Neural progenitor cell (in vitro differentiated cells): Measurements from ENCODE around the gene MCM8. TPM values are rescaled to one million over a fixed set of nuclear protein-coding genes. Genes with fewer than 3 reads are reported as not detected.

Experiments used
- DNase-seq: peaks from one replicate; pipeline ENCODE4 v3.0.0-alpha.2; 2016; ENCODE audit warnings: low spot score
- H2AFZ ChIP-seq: fragments of 200-600 bp; sonication (generic); replicated peaks from 2 replicates; pipeline ENCODE4 v1.6.1; 2016; ENCODE audit warnings: antibody characterized with exemption
- H3F3A ChIP-seq: fragments of 200-600 bp; sonication (generic); 2 replicates; pipeline ENCODE4 v1.6.1; 2016; ENCODE audit warnings: antibody characterized with exemption, low read depth
- H3K27ac ChIP-seq: fragments of 200-600 bp; sonication (generic); 2 replicates; pipeline ENCODE4 v1.5.1; 2016; ENCODE audit warnings: mild to moderate bottlenecking
- H3K27me3 ChIP-seq: fragments of 200-600 bp; sonication (generic); 2 replicates; pipeline ENCODE4 v1.6.1; 2016; ENCODE audit warnings: mild to moderate bottlenecking, moderate library complexity
- H3K36me3 ChIP-seq: fragments of 200-600 bp; sonication (generic); 2 replicates; pipeline ENCODE4 v1.5.1; 2016
- H3K4me1 ChIP-seq: fragments of 200-600 bp; sonication (generic); 2 replicates; pipeline ENCODE4 v1.6.1; 2016; ENCODE audit warnings: mixed run types
- H3K4me2 ChIP-seq: fragments of 200-600 bp; sonication (generic); 2 replicates; pipeline ENCODE4 v1.6.1; 2016
- H3K4me3 ChIP-seq: fragments of 200-600 bp; sonication (generic); 2 replicates; pipeline ENCODE4 v1.5.1; 2016
- H3K79me2 ChIP-seq: fragments of 200-600 bp; sonication (generic); 2 replicates; pipeline ENCODE4 v1.6.1; 2016; ENCODE audit warnings: low read depth
- H3K9ac ChIP-seq: fragments of 200-600 bp; sonication (generic); 2 replicates; pipeline ENCODE4 v1.6.1; 2016
- H3K9me3 ChIP-seq: fragments of 200-600 bp; sonication (generic); 2 replicates; pipeline ENCODE4 v1.5.1; 2016; ENCODE audit warnings: low read depth
- H4K20me1 ChIP-seq: fragments of 200-600 bp; sonication (generic); 2 replicates; pipeline ENCODE4 v1.6.1; 2016; ENCODE audit warnings: low read depth
- H3K27ac Mint-ChIP-seq: 3 replicates; pipeline ENCODE4 v1.8.0; 2021; ENCODE audit warnings: mixed read lengths
- H3K27me3 Mint-ChIP-seq: 2 replicates; pipeline ENCODE4 v1.8.0; 2022; ENCODE audit warnings: low read depth, mild to moderate bottlenecking, inconsistent platforms, moderate library complexity, mixed read lengths; ENCODE audit not compliant: insufficient read depth
- H3K36me3 Mint-ChIP-seq: 3 replicates; pipeline ENCODE4 v1.8.0; 2021; ENCODE audit warnings: mixed read lengths
- H3K4me1 Mint-ChIP-seq: 3 replicates; pipeline ENCODE4 v1.8.0; 2021; ENCODE audit warnings: mixed read lengths
- H3K4me3 Mint-ChIP-seq: 3 replicates; pipeline ENCODE4 v1.8.0; 2021; ENCODE audit warnings: mild to moderate bottlenecking, moderate library complexity, mixed read lengths
- H3K9me3 Mint-ChIP-seq: 3 replicates; pipeline ENCODE4 v1.8.0; 2020; ENCODE audit warnings: mixed read lengths
- CTCF ChIP-seq: fragments of 200-600 bp; sonication (generic); IDR thresholded peaks from 2 replicates; pipeline ENCODE4 v1.5.1; 2017; ENCODE audit warnings: antibody characterized with exemption, mild to moderate bottlenecking
- EZH2 ChIP-seq: fragments of 200-600 bp; sonication (generic); IDR thresholded peaks from 2 replicates; pipeline ENCODE4 v1.6.1; 2017; ENCODE audit warnings: antibody characterized with exemption, mild to moderate bottlenecking, moderate library complexity
- EZH2phosphoT487 ChIP-seq: fragments of 200-600 bp; sonication (generic); IDR thresholded peaks from 2 replicates; pipeline ENCODE4 v1.6.1; 2017; ENCODE audit warnings: antibody characterized with exemption
- small RNA-seq: library from RNA; depleted of rRNA; stranded (forward); fragments of <200 nt; gene quantifications from one replicate; pipeline ENCODE3, GENCODE V24; 2015
- total RNA-seq: library from RNA; depleted of rRNA; stranded (reverse); fragments of >200 nt; gene quantifications from 2 replicates; pipeline ENCODE4 v1.2.3, GENCODE V29; 2015; ENCODE audit warnings: low replicate concordance

MCM8 gene
- total RNA-seq, 1 donor from 2014 or later, result 45.2 TPM

DNA sequence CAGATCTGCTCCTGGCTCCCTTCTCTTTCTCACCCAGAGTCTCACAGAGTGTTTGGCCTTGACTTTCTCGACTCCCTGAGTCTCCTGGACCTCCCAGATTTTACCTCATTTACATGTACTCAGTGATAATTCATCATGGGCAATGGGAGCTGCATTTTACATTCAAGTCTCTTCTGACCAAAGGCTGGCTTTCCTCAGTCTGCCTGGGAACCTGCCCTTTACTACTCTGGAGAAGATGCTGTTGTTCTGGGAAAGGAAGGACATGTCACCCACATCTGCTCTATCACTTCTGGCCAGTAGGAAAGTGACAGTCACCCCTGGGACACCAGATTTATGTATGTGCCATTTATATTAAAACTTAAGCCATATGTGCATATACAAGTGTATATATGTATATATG, 96.0 kb downstream of the MCM8 start:
- H3K36me3 Mint-ChIP-seq, result peaks cover 7% of the 10 kb centered on the region
- H3K36me3 ChIP-seq, result no peaks in the 10 kb centered on the region

DNA sequence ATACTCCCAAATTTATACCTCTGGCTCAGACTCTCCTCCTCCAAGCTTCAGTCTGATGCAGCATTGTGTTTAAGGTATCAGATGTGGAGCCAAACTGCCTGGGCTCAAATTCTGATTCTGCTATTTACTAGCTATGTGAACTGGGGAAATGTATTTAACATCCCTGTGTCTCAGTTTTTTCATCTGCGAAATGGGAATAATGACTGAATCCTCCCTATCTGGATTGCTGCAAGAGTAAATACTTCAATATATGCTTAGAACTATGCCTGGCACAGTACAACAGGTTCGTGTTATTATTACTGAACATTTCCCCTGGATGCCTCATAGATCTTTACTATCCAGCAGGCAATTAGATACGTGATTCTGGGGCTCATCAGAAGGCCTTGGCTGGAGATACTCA, 97.9 kb downstream of the MCM8 start:
- Histone ChIP-seq H3K4me2 (no peak overlapping the region), H3K27ac (no peak overlapping the region), H3K4me3 (no peak overlapping the region), H3K27me3 (peaks cover 51% of the 10 kb centered on the region), H3K36me3 (no peaks in the 10 kb centered on the region), H2AFZ (no peak overlapping the region), H3F3A (no peaks in the 10 kb centered on the region), H4K20me1 (no peaks in the 10 kb centered on the region), H3K9ac (no peak overlapping the region), H3K79me2 (no peaks in the 10 kb centered on the region), H3K9me3 (no peaks in the 10 kb centered on the region), H3K4me1 (peaks cover 6% of the 10 kb centered on the region)
- TF ChIP-seq CTCF (no peak), EZH2 (no peak)
- H3K27ac Mint-ChIP-seq, result no peak overlapping the region
- H3K36me3 Mint-ChIP-seq, result peaks cover 2% of the 10 kb centered on the region
- peaks cover 5% of the 10 kb centered on the region for H3K4me1 Mint-ChIP-seq
- no peaks in the 10 kb centered on the region for H3K9me3 Mint-ChIP-seq
- H3K4me3 Mint-ChIP-seq, result no peak overlapping the region
- H3K27me3 Mint-ChIP-seq, result peaks cover 35% of the 10 kb centered on the region
- no peak for DNase-seq

More for the DNA sequence above, 96.0 kb downstream of the MCM8 start:
- TF ChIP-seq CTCF, result no peak
- TF ChIP-seq EZH2phosphoT487, result no peak
- TF ChIP-seq EZH2, result no peak
- H4K20me1 ChIP-seq, result no peaks in the 10 kb centered on the region
- Mint-ChIP-seq H3K9me3 (no peaks in the 10 kb centered on the region), H3K4me1 (no peaks in the 10 kb centered on the region), H3K27me3 (peaks cover 21% of the 10 kb centered on the region), H3K27ac (no peak overlapping the region), H3K4me3 (no peak overlapping the region)
- H3K27ac ChIP-seq, result no peak overlapping the region
- no peaks in the 10 kb centered on the region for H3F3A ChIP-seq
- no peaks in the 10 kb centered on the region for H3K4me1 ChIP-seq
- H3K9me3 ChIP-seq, result no peaks in the 10 kb centered on the region
- H3K27me3 ChIP-seq, result peaks cover 31% of the 10 kb centered on the region
- H3K79me2 ChIP-seq, result no peaks in the 10 kb centered on the region
- H3K9ac ChIP-seq, result no peak overlapping the region
- H3K4me3 ChIP-seq, result no peak overlapping the region
- no peak for DNase-seq
- no peak overlapping the region for H3K4me2 ChIP-seq
- H2AFZ ChIP-seq, result no peak overlapping the region

Small RNAs within 50 kb of the gene (small RNA-seq; reads per million reads assigned to genes)
- gene RF00019, result not detected
- not detected for gene RN7SL498P

Other genes starting within 250 kb of the MCM8 start
- gene SHLD1, start 200.3 kb upstream of the MCM8 start, total RNA-seq, result 5.1 and 9.0 TPM in 2 replicates
- gene CHGB, start 39.1 kb upstream of the MCM8 start, total RNA-seq, result 0.95 and 1.2 TPM in 2 replicates
- gene TRMT6, start 119 bp upstream of the MCM8 start, total RNA-seq, result 10.7 and 11.1 TPM in 2 replicates
- gene CRLS1, start 55.5 kb downstream of the MCM8 start, total RNA-seq, result 46.0 and 67.9 TPM in 2 replicates
- gene LRRN4, start 103.4 kb downstream of the MCM8 start, total RNA-seq, result not detected in 2 replicates
- 1.3 and 1.6 TPM in 2 replicates for gene FERMT1, start 172.4 kb downstream of the MCM8 start, total RNA-seq